ENCODE results near the gene JDP2.

Gene JDP2

DNA sequence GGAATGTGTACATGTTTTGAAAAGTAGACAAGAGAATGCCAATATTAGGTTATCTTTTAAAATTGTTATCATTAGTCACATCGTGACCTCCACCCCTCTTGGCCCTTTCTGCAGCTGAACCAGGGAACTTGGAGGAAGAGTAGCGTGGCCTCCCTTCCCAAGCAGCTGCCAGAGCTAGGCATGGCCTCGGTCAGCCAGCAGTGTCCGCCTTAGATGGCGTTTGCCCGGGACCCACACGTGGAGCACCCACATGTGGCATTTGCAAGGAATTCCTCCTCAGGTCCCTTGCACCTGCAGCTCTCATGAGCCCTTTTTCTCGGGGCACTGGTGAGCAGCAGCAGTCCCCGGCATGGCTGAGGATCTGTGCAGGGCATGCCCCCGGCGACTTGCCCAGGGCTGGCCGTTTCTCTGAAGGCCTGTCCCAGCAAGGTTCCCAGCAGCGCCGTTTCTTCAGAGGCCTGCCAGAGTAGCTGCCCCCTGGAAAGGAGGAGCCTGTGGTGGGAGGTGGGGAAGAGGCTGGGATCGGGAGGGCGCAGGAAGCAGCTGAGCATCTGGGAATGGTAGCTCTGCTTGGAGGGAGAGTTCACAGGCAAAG lies 10.8 kb downstream of the JDP2 start:
- DNase-seq = no peak

DNA sequence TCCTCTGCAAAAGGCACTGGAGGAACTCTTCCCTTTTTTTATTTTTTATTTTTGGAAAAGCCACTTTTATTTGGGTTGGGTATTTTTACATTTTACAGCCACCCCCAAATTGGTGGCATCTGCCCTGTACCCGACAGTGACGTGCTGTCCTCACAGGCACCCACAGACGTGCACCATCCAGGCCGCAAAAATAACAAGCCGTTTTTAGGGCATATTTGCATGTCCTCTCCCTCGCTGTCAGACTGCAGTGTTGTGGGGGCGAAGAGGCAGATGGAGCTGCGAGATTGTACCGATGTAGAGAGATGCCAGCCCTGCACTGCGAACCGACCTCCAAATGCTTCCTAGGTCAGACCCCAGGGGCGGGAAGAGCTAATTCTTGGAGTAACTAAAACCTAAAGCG lies 12.2 kb downstream of the JDP2 start:
- no peak for DNase-seq

DNA sequence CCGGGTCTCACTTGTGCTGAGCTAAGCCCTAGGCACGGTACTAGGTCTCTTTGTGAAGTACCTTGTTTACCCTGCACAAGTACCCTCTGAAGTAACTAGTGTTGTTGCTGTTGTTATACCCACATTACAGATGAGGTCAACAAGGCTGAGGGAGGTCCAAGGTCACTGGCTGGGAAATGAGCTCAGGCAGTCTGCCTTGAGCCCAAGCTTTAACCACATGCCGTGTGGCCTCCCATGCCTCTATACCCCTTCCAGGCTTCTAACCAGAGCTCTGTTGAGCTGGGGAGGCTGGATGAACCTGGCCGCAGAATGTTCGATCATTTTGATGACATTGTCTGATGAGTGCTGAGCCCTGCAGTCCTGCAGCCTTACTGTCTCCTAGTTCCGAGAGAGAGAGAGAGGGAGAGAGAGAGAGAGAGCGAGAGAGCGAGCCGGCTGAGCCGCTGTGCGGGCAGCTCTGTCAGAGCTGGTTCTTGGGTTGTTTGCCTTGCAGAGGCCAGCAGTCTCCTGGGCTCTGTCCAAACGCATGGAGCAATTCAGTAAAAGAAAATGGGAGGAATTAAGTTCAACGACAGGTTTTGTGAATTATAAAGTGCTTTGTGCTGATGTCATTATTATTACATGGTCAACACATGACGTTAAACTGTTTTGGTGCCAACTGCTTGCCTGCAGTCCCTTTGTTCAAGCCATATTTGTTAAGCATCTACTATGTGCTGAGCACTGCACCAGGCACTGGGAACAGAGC lies 13.1 kb downstream of the JDP2 start:
- no peak for DNase-seq

DNA sequence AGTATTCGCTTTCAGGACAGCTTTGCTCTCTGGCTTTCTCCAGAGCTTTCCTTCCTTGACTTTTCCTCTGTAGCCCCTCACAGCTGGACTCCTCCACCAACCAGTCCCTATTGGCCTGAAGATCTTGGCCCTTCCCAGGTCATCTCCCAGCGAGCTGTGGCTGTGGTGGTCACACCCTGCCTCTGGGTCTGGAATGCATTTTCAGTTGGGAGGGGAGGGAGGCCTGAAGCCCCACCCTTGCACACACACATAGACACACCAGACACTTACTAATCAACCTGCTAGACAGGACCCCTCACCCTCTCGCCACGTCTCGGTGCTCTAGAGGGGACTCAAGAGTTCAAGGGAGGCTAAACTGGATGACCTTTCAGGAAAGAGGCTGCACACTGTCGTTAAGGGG lies 13.9 kb downstream of the JDP2 start:
- no peak for DNase-seq

- DNase-seq = no peak
These were observed 14.3 kb downstream of the JDP2 start for GRCh38 chr14:75442166-75442565.

- no peak for DNase-seq
These were observed 14.8 kb downstream of the JDP2 start for GRCh38 chr14:75442642-75443041.

DNA sequence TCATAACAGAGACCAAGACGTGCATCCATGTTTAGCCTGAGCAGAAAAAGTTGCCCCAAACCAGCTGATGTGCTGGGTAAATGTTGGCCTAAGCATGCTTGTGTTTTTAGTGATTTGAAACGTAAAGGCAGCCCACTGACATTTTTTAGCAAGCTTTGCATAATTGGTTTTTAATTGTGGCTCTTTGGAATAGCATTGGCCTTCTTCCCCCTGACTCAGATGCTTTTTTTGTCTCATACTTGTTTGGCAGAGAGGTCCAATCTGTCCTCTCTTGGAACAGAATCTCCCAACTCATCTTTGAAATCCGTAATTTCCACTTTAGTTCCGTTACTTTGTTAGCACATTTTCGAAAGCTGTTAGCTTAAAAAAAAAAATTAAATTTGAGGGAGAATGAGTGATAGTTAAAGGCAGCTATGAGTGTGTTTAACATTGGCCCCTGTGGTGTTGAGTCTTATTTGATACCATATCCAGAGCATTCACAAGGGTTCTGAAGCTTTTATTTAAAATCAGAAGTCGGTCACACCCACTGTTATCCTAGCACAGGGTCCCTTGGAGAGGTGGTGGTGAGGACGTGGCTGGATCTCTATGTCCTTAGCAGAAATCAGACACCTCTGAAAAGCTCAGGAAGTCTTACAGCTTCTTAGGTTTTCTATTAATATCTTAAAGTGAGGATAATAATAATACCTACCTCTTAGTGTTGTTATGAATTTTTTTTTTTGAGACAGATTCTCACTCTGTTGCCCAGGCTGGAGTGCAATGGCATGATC lies 15.6 kb downstream of the JDP2 start:
- DNase-seq = no peak

DNA sequence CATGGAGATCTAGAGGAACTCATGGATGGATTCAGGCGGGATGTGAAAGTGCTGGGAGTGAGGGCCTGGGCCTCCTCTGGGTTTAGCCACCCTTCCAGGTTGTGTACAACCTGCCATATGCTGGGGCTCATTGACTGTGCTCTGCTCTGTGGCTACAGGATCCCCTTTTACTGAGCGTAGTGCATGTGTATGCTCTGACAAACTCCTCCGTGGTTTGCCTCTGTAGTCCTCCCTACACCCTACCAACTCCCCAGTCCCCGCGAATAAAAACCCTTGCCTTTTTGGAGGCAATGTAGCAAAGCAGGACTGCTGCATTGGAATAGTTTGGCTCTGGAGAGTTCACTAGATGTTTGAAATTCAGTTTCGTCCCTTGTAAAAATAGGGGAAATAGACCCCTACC lies 17.4 kb downstream of the JDP2 start:
- no peak for DNase-seq

- no peak for DNase-seq
These were observed 18.1 kb downstream of the JDP2 start for GRCh38 chr14:75445963-75446362.

DNA sequence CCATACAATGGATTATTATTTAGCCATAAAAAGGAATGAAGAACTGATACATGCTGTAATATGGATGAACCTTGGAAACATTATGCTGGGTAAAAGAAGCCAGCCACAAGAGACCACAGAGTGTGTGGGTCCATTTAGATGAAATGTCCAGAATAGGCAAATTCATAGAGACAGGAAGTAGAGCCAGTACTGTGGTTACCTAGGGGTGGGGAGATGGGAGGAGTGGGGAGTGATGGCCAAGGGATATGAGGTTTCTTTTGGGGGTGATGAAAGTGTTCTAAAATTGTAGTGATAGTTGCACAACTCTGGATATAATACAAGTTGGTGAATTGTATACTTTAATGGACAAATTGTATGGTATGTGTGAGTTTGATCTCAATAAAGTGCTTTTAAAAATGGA lies 18.6 kb downstream of the JDP2 start:
- no peak for DNase-seq

DNA sequence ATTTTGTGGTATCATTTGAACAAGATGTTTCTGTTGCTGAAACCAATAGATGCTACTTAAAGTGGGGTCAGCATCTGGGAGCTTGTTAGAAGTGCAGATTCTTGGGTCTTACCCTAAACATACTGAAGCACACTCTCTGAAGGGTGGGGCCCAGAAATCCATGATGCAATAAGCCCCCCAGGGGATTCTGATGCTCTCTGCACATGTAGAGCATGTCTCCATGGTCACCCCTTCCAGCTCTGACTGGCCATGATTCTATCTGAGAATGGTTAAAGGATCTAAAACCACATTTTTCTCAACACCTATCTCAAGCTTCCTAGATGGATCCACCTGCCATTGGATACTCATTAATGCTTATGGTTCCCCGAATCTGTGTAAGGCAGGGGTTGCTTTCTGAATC lies 20.4 kb downstream of the JDP2 start:
- DNase-seq = no peak

- DNase-seq = no peak
These were observed 21.2 kb downstream of the JDP2 start for GRCh38 chr14:75449036-75449435.

DNA sequence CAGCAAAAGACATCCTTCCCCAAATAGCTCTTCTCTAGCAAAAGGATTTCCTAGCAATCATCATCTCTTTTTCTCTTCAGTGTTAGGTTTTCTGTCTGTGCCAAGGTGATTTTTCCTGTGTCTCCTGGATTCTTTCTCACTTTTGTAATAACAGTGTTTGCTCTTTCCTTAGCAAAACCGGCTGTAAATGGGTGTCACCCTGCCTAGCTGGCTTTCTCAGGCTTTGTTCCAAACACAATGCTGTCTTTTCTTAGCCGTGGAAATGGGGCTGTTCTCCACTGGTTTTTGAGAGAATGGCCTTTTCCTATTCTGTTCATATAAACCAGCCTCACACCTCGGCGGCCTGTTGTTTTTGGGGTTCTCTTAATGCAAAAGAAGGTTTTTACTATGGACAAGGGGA lies 21.9 kb downstream of the JDP2 start:
- DNase-seq = no peak

GRCh38 chr14:75450381-75451276 lies 22.8 kb downstream of the JDP2 start:
- no peak for DNase-seq

- DNase-seq = no peak
These were observed 24.5 kb downstream of the JDP2 start for GRCh38 chr14:75452324-75452723.

GRCh38 chr14:75452900-75453816 lies 25.3 kb downstream of the JDP2 start:
- DNase-seq = no peak

DNA sequence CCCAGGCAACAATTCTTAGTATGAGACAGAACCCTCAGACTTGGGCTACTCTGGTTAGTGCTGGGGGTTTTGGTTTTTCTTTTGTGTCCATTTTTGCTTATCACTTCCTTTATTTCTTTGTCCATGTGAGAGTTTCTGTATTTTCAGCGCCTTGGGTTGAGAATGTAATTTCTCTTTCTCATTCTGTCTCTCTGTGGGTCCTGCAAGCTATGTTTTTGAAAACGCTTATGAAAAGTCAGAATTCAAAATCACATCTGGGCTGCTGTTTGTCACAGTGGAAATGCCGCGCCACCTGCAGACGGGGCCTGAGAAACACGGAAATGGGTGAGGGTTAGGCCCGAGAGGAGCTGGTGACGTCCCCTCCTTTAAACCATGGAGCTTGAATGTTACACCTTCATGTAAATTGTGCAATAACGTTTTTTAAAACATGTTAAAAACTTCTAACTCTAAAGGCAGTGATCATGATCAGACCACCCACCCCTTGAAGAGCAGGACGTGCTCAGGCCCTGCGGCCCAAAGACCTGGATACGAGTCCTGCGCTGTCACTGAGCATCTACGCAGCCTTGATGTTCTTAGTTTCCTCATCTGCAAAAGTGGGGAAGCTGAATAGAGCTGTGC lies 26.1 kb downstream of the JDP2 start:
- peak; percentile 22 for DNase-seq

DNA sequence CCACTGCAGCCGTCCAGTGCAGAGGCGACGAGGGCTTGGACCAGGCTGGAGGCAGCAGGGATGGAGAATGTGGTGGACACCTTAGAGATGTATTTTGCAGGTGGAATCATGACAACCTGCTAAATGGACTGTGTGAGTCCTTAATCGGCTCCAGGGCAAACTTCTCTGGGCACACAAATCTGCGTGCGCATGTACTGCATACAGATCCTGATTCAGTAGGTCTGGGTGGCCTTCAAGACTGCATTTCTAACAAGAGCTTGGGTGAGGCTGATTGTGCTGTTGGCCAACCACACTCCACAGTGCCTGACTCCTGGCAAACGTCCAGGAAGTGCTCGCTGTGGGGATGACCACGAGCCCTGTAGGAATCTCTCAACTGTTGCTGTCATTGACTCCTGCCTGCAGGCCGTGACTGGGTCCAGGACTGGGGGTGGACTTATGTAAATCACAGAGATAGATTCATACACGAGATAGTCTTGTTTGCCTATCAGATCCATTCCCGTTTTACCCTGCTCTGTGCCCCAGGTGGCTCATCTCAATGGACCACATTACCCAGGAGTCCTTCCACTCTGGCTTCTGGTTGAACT lies 27.2 kb downstream of the JDP2 start:
- DNase-seq = no peak

GRCh38 chr14:75456069-75456996 lies 28.5 kb downstream of the JDP2 start:
- DNase-seq = no peak

- no peak for DNase-seq
These were observed 29.1 kb downstream of the JDP2 start for GRCh38 chr14:75456997-75457335.
